ENCODE results near the gene KCNK15.

DNA sequence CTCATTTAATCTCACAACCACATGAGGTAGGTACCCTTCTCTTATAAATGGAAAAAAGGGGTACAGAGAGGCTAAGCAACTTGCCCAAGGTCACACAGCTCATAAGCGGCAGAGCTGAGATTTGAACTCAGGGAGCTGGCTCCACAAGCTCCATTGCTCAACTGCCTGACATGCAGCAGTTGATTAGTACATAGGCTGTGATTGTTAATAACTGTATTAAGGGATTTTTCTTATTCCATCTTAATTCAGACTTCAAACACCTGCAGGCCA is 23.9 kb upstream of the KCNK15 start:
- TF ChIP-seq FOXA2 (IDR thresholded peaks at IDR 0.05) (no peak), CTCF (IDR thresholded peaks at IDR 0.05; ENCODE audit: low read depth, low read length, missing input control) (no peak), ZBTB33 (IDR thresholded peaks at IDR 0.05) (no peak), NR2F2 (IDR thresholded peaks at IDR 0.05) (no peak), SP1 (IDR thresholded peaks at IDR 0.05) (no peak)
- TF ChIP-seq, protein P1, sequence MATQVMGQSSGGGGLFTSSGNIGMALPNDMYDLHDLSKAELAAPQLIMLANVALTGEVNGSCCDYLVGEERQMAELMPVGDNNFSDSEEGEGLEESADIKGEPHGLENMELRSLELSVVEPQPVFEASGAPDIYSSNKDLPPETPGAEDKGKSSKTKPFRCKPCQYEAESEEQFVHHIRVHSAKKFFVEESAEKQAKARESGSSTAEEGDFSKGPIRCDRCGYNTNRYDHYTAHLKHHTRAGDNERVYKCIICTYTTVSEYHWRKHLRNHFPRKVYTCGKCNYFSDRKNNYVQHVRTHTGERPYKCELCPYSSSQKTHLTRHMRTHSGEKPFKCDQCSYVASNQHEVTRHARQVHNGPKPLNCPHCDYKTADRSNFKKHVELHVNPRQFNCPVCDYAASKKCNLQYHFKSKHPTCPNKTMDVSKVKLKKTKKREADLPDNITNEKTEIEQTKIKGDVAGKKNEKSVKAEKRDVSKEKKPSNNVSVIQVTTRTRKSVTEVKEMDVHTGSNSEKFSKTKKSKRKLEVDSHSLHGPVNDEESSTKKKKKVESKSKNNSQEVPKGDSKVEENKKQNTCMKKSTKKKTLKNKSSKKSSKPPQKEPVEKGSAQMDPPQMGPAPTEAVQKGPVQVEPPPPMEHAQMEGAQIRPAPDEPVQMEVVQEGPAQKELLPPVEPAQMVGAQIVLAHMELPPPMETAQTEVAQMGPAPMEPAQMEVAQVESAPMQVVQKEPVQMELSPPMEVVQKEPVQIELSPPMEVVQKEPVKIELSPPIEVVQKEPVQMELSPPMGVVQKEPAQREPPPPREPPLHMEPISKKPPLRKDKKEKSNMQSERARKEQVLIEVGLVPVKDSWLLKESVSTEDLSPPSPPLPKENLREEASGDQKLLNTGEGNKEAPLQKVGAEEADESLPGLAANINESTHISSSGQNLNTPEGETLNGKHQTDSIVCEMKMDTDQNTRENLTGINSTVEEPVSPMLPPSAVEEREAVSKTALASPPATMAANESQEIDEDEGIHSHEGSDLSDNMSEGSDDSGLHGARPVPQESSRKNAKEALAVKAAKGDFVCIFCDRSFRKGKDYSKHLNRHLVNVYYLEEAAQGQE (IDR thresholded peaks at IDR 0.05): no peak
